MM.1S (cell line): ENCODE measurements around the gene ZMIZ1.

Experiments
- DNase-seq: peaks from one replicate; pipeline ENCODE4 v3.0.0-alpha.2; 2015
- H2AFZ ChIP-seq: fragments of 300-600 bp; sonication (generic); 2 replicates; pipeline ENCODE4 v1.6.0; 2016; ENCODE audit warnings: antibody characterized with exemption, low read length
- H3F3A ChIP-seq: fragments of 300-600 bp; sonication (generic); 2 replicates; pipeline ENCODE4 v1.6.1; 2016; ENCODE audit warnings: mild to moderate bottlenecking, antibody characterized with exemption, low read length, moderate library complexity, mixed read lengths; ENCODE audit not compliant: insufficient read depth
- H3K27ac ChIP-seq: fragments of 300-600 bp; sonication (generic); 2 replicates; pipeline ENCODE4 v1.5.1; 2016; ENCODE audit warnings: mild to moderate bottlenecking, low read length
- H3K27me3 ChIP-seq: fragments of 300-600 bp; sonication (generic); replicated peaks from 2 replicates; pipeline ENCODE4 v1.6.0; 2016; ENCODE audit warnings: low read length; ENCODE audit not compliant: insufficient read depth
- H3K36me3 ChIP-seq: fragments of 300-600 bp; sonication (generic); replicated peaks from 2 replicates; pipeline ENCODE4 v1.6.1; 2016; ENCODE audit warnings: mild to moderate bottlenecking, low read length, mixed read lengths; ENCODE audit not compliant: insufficient read depth
- H3K4me1 ChIP-seq: fragments of 300-600 bp; sonication (generic); 2 replicates; pipeline ENCODE4 v1.6.1; 2016; ENCODE audit warnings: low read length, mixed read lengths
- H3K4me2 ChIP-seq: fragments of 300-600 bp; sonication (generic); 2 replicates; pipeline ENCODE4 v1.6.0; 2016; ENCODE audit warnings: low read depth, low read length
- H3K4me3 ChIP-seq: fragments of 300-600 bp; sonication (generic); 2 replicates; pipeline ENCODE4 v1.5.1; 2016; ENCODE audit warnings: low read length, mixed read lengths
- H3K79me2 ChIP-seq: fragments of 300-600 bp; sonication (generic); 2 replicates; pipeline ENCODE4 v1.6.1; 2016; ENCODE audit warnings: mixed run types, low read length, mixed read lengths
- H3K9ac ChIP-seq: fragments of 300-600 bp; sonication (generic); 2 replicates; pipeline ENCODE4 v1.6.1; 2016; ENCODE audit warnings: low read length, mixed read lengths
- H3K9me2 ChIP-seq: fragments of 300-600 bp; sonication (generic); replicated peaks from 2 replicates; pipeline ENCODE4 v1.6.1; 2016; ENCODE audit warnings: mild to moderate bottlenecking, low read length, mixed read lengths; ENCODE audit not compliant: insufficient read depth
- H3K9me3 ChIP-seq: fragments of 300-600 bp; sonication (generic); replicated peaks from 2 replicates; pipeline ENCODE4 v1.6.1; 2016; ENCODE audit warnings: mild to moderate bottlenecking, low read length, mixed read lengths; ENCODE audit not compliant: insufficient read depth
- H4K20me1 ChIP-seq: fragments of 300-600 bp; sonication (generic); 2 replicates; pipeline ENCODE4 v1.6.1; 2016; ENCODE audit warnings: mild to moderate bottlenecking, low read length, moderate library complexity, mixed read lengths; ENCODE audit not compliant: insufficient read depth
- CTCF ChIP-seq: fragments of 300-600 bp; sonication (generic); IDR thresholded peaks from 2 replicates; pipeline ENCODE4 v1.5.1; 2016; ENCODE audit warnings: antibody characterized with exemption, low read length, mixed read lengths
- EZH2 ChIP-seq: fragments of 300-600 bp; sonication (generic); optimal IDR thresholded peaks from 2 replicates; pipeline ENCODE3; 2017; ENCODE audit warnings: low read depth, mild to moderate bottlenecking, antibody characterized with exemption, low read length, mixed read lengths
- EZH2phosphoT487 ChIP-seq: fragments of 300-600 bp; sonication (generic); IDR thresholded peaks from 2 replicates; pipeline ENCODE4 v1.6.1; 2018; ENCODE audit warnings: antibody characterized with exemption, low read length

Gene ZMIZ1

GRCh38 chr10:79267499-79267898 is 198.7 kb downstream of the ZMIZ1 start:
- H3K27ac ChIP-seq, result no peak overlapping the region
- no peak overlapping the region for H3K9ac ChIP-seq
- H3K27me3 ChIP-seq, result no peaks in the 10 kb centered on the region
- H3K4me1 ChIP-seq, result peaks cover 17% of the 10 kb centered on the region
- no peak overlapping the region for H2AFZ ChIP-seq
- no peaks in the 10 kb centered on the region for H3F3A ChIP-seq
- peaks cover 100% of the 10 kb centered on the region for H3K79me2 ChIP-seq
- no peaks in the 10 kb centered on the region for H3K9me2 ChIP-seq
- no peaks in the 10 kb centered on the region for H3K9me3 ChIP-seq
- H3K4me3 ChIP-seq, result no peak overlapping the region
- no peak for DNase-seq
- H3K4me2 ChIP-seq, result no peak overlapping the region
- H4K20me1 ChIP-seq, result peaks cover 32% of the 10 kb centered on the region
- TF ChIP-seq CTCF (no peak; the same call in 1 of the 2 replicates), EZH2phosphoT487 (no peak), EZH2 (no peak)
- H3K36me3 ChIP-seq, result no peaks in the 10 kb centered on the region

- no peak overlapping the region for H3K4me2 ChIP-seq
- H3K79me2 ChIP-seq, result peaks cover 100% of the 10 kb centered on the region
- no peak overlapping the region for H3K27ac ChIP-seq
Measured at GRCh38 chr10:79268161-79268601, 199.4 kb downstream of the ZMIZ1 start.

GRCh38 chr10:79268742-79269141 is 200.0 kb downstream of the ZMIZ1 start:
- Histone ChIP-seq H4K20me1 (peaks cover 44% of the 10 kb centered on the region), H2AFZ (no peak overlapping the region), H3K79me2 (peaks cover 100% of the 10 kb centered on the region), H3K27me3 (no peaks in the 10 kb centered on the region), H3K9me3 (no peaks in the 10 kb centered on the region), H3K4me1 (peaks cover 17% of the 10 kb centered on the region), H3K9ac (no peak overlapping the region), H3K4me3 (no peak overlapping the region), H3K27ac (no peak overlapping the region), H3K36me3 (no peaks in the 10 kb centered on the region), H3F3A (no peaks in the 10 kb centered on the region), H3K9me2 (no peaks in the 10 kb centered on the region), H3K4me2 (no peak overlapping the region)
- TF ChIP-seq EZH2phosphoT487 (no peak), EZH2 (no peak), CTCF (no peak)
- DNase-seq, result no peak

More at GRCh38 chr10:79268161-79268601, 199.4 kb downstream of the ZMIZ1 start:
- no peak for DNase-seq
- Histone ChIP-seq H3K4me1 (peaks cover 17% of the 10 kb centered on the region), H3F3A (no peaks in the 10 kb centered on the region), H3K36me3 (no peaks in the 10 kb centered on the region), H3K27me3 (no peaks in the 10 kb centered on the region), H3K9ac (no peak overlapping the region), H3K4me3 (no peak overlapping the region), H3K9me2 (no peaks in the 10 kb centered on the region), H4K20me1 (peaks cover 39% of the 10 kb centered on the region), H3K9me3 (no peaks in the 10 kb centered on the region), H2AFZ (no peak overlapping the region)
- TF ChIP-seq EZH2, result no peak
- TF ChIP-seq CTCF, result no peak
- no peak for TF ChIP-seq EZH2phosphoT487
